ENCODE measurements around the gene ZNF646.

ZNF646 gene

DNA sequence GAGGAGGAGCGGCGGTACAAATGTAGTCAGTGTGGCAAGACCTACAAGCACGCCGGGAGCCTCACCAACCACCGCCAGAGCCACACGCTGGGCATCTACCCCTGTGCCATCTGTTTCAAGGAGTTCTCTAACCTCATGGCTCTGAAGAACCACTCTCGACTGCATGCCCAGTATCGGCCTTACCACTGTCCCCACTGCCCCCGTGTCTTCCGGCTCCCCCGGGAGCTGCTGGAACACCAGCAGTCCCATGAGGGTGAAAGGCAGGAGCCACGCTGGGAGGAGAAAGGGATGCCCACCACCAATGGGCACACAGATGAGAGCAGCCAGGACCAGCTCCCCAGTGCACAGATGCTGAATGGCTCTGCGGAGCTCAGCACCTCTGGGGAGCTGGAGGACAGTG lies 2.8 kb downstream of the ZNF646 start:
- no peak for DNase-seq
- peaks cover 72% of the 10 kb centered on the region for H3K79me2 ChIP-seq (ENCODE audit: low read length)
- H3K36me3 ChIP-seq (replicated peaks; ENCODE audit: insufficient read depth, low read length) = no peaks in the 10 kb centered on the region
- no peaks in the 10 kb centered on the region for H3K9me3 ChIP-seq (replicated peaks; ENCODE audit: insufficient read depth, low read length)
- no peaks in the 10 kb centered on the region for H3K9me2 ChIP-seq (replicated peaks; ENCODE audit: insufficient read depth, low read length)
- H3F3A ChIP-seq (ENCODE audit: insufficient read depth, low read length) = peaks cover 6% of the 10 kb centered on the region
- H2AFZ ChIP-seq (ENCODE audit: low read length) = no peak overlapping the region
- TF ChIP-seq EZH2 (optimal IDR thresholded peaks at IDR 0.05; ENCODE audit: low read depth, low read length) = no peak
- TF ChIP-seq EZH2phosphoT487 (IDR thresholded peaks at IDR 0.05; ENCODE audit: low read length) = no peak
- TF ChIP-seq, protein P1, sequence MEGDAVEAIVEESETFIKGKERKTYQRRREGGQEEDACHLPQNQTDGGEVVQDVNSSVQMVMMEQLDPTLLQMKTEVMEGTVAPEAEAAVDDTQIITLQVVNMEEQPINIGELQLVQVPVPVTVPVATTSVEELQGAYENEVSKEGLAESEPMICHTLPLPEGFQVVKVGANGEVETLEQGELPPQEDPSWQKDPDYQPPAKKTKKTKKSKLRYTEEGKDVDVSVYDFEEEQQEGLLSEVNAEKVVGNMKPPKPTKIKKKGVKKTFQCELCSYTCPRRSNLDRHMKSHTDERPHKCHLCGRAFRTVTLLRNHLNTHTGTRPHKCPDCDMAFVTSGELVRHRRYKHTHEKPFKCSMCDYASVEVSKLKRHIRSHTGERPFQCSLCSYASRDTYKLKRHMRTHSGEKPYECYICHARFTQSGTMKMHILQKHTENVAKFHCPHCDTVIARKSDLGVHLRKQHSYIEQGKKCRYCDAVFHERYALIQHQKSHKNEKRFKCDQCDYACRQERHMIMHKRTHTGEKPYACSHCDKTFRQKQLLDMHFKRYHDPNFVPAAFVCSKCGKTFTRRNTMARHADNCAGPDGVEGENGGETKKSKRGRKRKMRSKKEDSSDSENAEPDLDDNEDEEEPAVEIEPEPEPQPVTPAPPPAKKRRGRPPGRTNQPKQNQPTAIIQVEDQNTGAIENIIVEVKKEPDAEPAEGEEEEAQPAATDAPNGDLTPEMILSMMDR (IDR thresholded peaks at IDR 0.05; ENCODE audit: low read length) = no peak
- H3K4me1 ChIP-seq (ENCODE audit: low read length) = peaks cover 4% of the 10 kb centered on the region; the same call in 1 of the 2 replicates
- H3K4me3 ChIP-seq (ENCODE audit: low read length) = no peak overlapping the region
- no peak overlapping the region for H3K27ac ChIP-seq (ENCODE audit: low read length)
- H3K27me3 ChIP-seq (replicated peaks; ENCODE audit: insufficient read depth, low read length) = no peaks in the 10 kb centered on the region
- H3K4me2 ChIP-seq (ENCODE audit: low read depth, low read length) = no peak overlapping the region
- H3K9ac ChIP-seq (ENCODE audit: low read length) = no peak overlapping the region
- no peaks in the 10 kb centered on the region for H4K20me1 ChIP-seq (ENCODE audit: insufficient read depth, low read length)

DNA sequence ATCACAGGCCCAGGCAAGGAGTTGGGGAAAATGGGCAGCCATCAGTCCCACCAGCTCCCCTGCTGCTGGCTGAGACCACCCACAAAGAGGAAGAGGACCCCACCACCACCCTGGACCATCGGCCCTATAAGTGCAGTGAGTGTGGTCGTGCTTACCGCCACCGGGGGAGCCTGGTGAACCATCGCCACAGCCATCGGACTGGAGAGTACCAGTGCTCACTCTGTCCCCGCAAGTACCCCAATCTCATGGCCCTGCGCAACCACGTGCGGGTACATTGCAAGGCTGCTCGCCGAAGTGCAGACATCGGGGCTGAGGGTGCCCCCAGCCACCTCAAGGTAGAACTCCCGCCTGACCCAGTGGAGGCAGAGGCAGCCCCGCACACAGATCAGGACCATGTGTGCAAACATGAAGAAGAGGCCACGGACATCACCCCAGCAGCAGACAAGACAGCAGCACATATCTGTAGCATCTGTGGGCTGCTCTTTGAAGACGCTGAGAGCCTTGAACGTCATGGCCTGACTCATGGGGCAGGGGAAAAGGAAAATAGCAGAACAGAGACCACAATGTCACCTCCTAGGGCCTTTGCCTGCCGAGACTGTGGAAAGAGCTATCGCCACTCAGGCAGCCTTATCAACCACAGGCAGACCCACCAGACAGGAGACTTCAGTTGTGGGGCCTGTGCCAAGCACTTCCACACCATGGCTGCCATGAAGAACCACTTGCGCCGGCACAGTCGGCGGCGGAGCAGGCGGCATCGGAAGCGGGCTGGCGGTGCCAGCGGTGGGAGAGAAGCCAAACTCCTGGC lies 3.6 kb downstream of the ZNF646 start:
- peaks cover 65% of the 10 kb centered on the region for H3K79me2 ChIP-seq (ENCODE audit: low read length)
- H3F3A ChIP-seq (ENCODE audit: insufficient read depth, low read length) = peaks cover 9% of the 10 kb centered on the region
- no peak for TF ChIP-seq EZH2 (optimal IDR thresholded peaks at IDR 0.05; ENCODE audit: low read depth, low read length)
- no peaks in the 10 kb centered on the region for H3K9me2 ChIP-seq (replicated peaks; ENCODE audit: insufficient read depth, low read length)
- H3K27ac ChIP-seq (ENCODE audit: low read length) = no peak overlapping the region
- DNase-seq = no peak
- H4K20me1 ChIP-seq (ENCODE audit: insufficient read depth, low read length) = no peaks in the 10 kb centered on the region
- no peaks in the 10 kb centered on the region for H3K9me3 ChIP-seq (replicated peaks; ENCODE audit: insufficient read depth, low read length)
- no peak overlapping the region for H3K4me2 ChIP-seq (ENCODE audit: low read depth, low read length)
- H2AFZ ChIP-seq (ENCODE audit: low read length) = no peak overlapping the region
- no peak overlapping the region for H3K4me3 ChIP-seq (ENCODE audit: low read length)
- H3K36me3 ChIP-seq (replicated peaks; ENCODE audit: insufficient read depth, low read length) = no peaks in the 10 kb centered on the region
- H3K9ac ChIP-seq (ENCODE audit: low read length) = no peak overlapping the region
- H3K4me1 ChIP-seq (ENCODE audit: low read length) = no peaks in the 10 kb centered on the region
- no peaks in the 10 kb centered on the region for H3K27me3 ChIP-seq (replicated peaks; ENCODE audit: insufficient read depth, low read length)

- no peaks in the 10 kb centered on the region for H3K36me3 ChIP-seq (replicated peaks; ENCODE audit: insufficient read depth, low read length)
- no peak overlapping the region for H3K4me2 ChIP-seq (ENCODE audit: low read depth, low read length)
- H3K79me2 ChIP-seq (ENCODE audit: low read length) = peaks cover 61% of the 10 kb centered on the region
- H3K27me3 ChIP-seq (replicated peaks; ENCODE audit: insufficient read depth, low read length) = no peaks in the 10 kb centered on the region
- H3F3A ChIP-seq (ENCODE audit: insufficient read depth, low read length) = peaks cover 6% of the 10 kb centered on the region
- no peaks in the 10 kb centered on the region for H3K9me2 ChIP-seq (replicated peaks; ENCODE audit: insufficient read depth, low read length)
- H4K20me1 ChIP-seq (ENCODE audit: insufficient read depth, low read length) = no peaks in the 10 kb centered on the region
- H3K27ac ChIP-seq (ENCODE audit: low read length) = no peak overlapping the region
- no peak overlapping the region for H3K4me3 ChIP-seq (ENCODE audit: low read length)
- TF ChIP-seq EZH2 (optimal IDR thresholded peaks at IDR 0.05; ENCODE audit: low read depth, low read length) = no peak
- no peak for DNase-seq
- H3K9ac ChIP-seq (ENCODE audit: low read length) = no peak overlapping the region
- no peaks in the 10 kb centered on the region for H3K4me1 ChIP-seq (ENCODE audit: low read length)
- H2AFZ ChIP-seq (ENCODE audit: low read length) = no peak overlapping the region
- H3K9me3 ChIP-seq (replicated peaks; ENCODE audit: insufficient read depth, low read length) = no peaks in the 10 kb centered on the region
Observed at GRCh38 chr16:31078597-31079341, 4.5 kb downstream of the ZNF646 start.

DNA sequence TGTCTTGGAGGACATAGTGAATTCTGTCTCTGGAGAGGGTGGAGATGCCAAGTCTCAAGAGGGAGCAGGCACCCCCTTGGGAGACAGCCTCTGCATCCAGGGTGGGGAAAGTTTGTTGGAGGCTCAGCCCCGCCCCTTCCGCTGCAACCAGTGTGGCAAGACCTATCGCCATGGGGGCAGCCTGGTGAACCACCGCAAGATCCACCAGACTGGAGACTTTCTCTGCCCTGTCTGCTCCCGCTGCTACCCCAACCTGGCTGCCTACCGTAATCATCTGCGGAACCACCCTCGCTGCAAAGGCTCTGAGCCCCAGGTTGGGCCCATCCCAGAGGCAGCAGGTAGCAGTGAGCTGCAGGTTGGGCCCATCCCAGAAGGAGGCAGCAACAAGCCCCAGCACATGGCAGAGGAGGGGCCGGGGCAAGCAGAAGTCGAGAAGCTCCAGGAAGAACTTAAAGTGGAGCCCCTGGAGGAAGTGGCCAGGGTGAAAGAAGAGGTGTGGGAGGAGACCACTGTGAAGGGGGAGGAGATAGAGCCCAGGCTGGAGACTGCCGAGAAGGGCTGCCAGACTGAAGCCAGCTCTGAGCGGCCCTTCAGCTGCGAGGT lies 5.2 kb downstream of the ZNF646 start:
- H3K79me2 ChIP-seq (ENCODE audit: low read length) = peaks cover 59% of the 10 kb centered on the region
- no peak overlapping the region for H3K9ac ChIP-seq (ENCODE audit: low read length)
- no peaks in the 10 kb centered on the region for H3K4me1 ChIP-seq (ENCODE audit: low read length)
- no peak overlapping the region for H3K4me3 ChIP-seq (ENCODE audit: low read length)
- no peak overlapping the region for H2AFZ ChIP-seq (ENCODE audit: low read length)
- no peak for TF ChIP-seq EZH2phosphoT487 (IDR thresholded peaks at IDR 0.05; ENCODE audit: low read length)
- TF ChIP-seq, protein P1 (IDR thresholded peaks at IDR 0.05; ENCODE audit: low read length) = no peak
- no peak for TF ChIP-seq EZH2 (optimal IDR thresholded peaks at IDR 0.05; ENCODE audit: low read depth, low read length)
- 0 out of 2 replicates have a peak, but pooled peaks cover 4% of the 10 kb centered on the region for H3F3A ChIP-seq (ENCODE audit: insufficient read depth, low read length)
- H4K20me1 ChIP-seq (ENCODE audit: insufficient read depth, low read length) = no peaks in the 10 kb centered on the region
- H3K4me2 ChIP-seq (ENCODE audit: low read depth, low read length) = no peak overlapping the region
- no peaks in the 10 kb centered on the region for H3K9me2 ChIP-seq (replicated peaks; ENCODE audit: insufficient read depth, low read length)
- H3K27me3 ChIP-seq (replicated peaks; ENCODE audit: insufficient read depth, low read length) = no peaks in the 10 kb centered on the region
- DNase-seq = no peak
- H3K36me3 ChIP-seq (replicated peaks; ENCODE audit: insufficient read depth, low read length) = no peaks in the 10 kb centered on the region
- no peaks in the 10 kb centered on the region for H3K9me3 ChIP-seq (replicated peaks; ENCODE audit: insufficient read depth, low read length)
- H3K27ac ChIP-seq (ENCODE audit: low read length) = no peak overlapping the region

Measured in MM.1S (cell line).